Upper lobe of left lung (tissue), 6 donors: Measurements from ENCODE around the gene NAGLU. TPM values are rescaled to one million over a fixed set of nuclear protein-coding genes. Genes with fewer than 3 reads are reported as not detected.
A peak's percentile ranks its signal among the peaks of the same experiment; 100 is the strongest.

Source experiments
- ATAC-seq, 2 donors: fragments of 200-7000 bp; cut with Tn5 transposase; one replicate each; pipeline ENCODE4 v1.9.1; 2022; ENCODE audit warnings: mild to moderate bottlenecking in 2 of 2, moderate library complexity in 2 of 2; ENCODE audit not compliant: low FRiP score in 2 of 2
- DNase-seq, 2 donors: peaks; one replicate each; pipeline ENCODE4 v3.0.0-alpha.2; 2019 to 2020
- H3K27ac ChIP-seq, 4 donors: fragments of 200-600 bp; sonication (generic); one replicate each; pipeline ENCODE4 v1.5.1; 2016 to 2019
- H3K27me3 ChIP-seq, 4 donors: fragments of 200-600 bp; sonication (generic); one replicate each; pipeline ENCODE4 v1.5.1; 2017 to 2019
- H3K36me3 ChIP-seq, 4 donors: fragments of 200-600 bp; sonication (generic); one replicate each; pipeline ENCODE4 v1.5.1; 2016 to 2019
- H3K4me1 ChIP-seq, 4 donors: fragments of 200-600 bp; sonication (generic); one replicate each; pipeline ENCODE4 v1.5.1; 2018 to 2019
- H3K4me3 ChIP-seq, 4 donors: fragments of 200-600 bp; sonication (generic); one replicate each; pipeline ENCODE4 v1.5.1; 2017 to 2019; ENCODE audit warnings: mild to moderate bottlenecking in 2 of 4, moderate library complexity in 1 of 4
- H3K9me3 ChIP-seq, 4 donors: fragments of 200-600 bp; sonication (generic); one replicate each; pipeline ENCODE4 v1.5.1; 2018 to 2019
- EP300 ChIP-seq, 4 donors: sonication (generic); formaldehyde crosslinking; IDR thresholded peaks; one replicate each; pipeline ENCODE4 v1.5.1; 2017; ENCODE audit warnings: antibody characterized with exemption in 4 of 4, control low read depth in 2 of 4
- POLR2A ChIP-seq, 4 donors: fragments of 450-650 bp; IDR thresholded peaks; one replicate each; pipeline ENCODE4 v1.5.1; 2016 to 2017; ENCODE audit warnings: antibody characterized with exemption in 4 of 4, mild to moderate bottlenecking in 2 of 4
- POLR2AphosphoS5 ChIP-seq, 2 donors: sonication (generic); formaldehyde crosslinking; IDR thresholded peaks; one replicate each; pipeline ENCODE4 v1.5.1; 2017; ENCODE audit warnings: antibody characterized with exemption in 2 of 2
- WGBS, 2 donors: methylation state at CpG; one replicate each; pipeline ENCODE4 v1.1.5; 2017 to 2018; 5-methylcytosine and 5-hydroxymethylcytosine counted together
- total RNA-seq, 6 donors: library from RNA; depleted of rRNA in 4 of 6; stranded (reverse); fragments of >200 nt in 4 of 6; gene quantifications; one replicate each; pipeline versions ENCODE4 v1.1.0 to v1.2.1, GENCODE V29; 2016 to 2021
- TF ChIP-seq, protein P1 (sequence below), 6 experiments: fragments of 450-650 bp in 4 of 6; fragments of 200-600 bp in 2 of 6; sonication (generic) in 2 of 6; IDR thresholded peaks; one replicate each; pipeline ENCODE4 v1.5.1; 2016 to 2019; ENCODE audit warnings: antibody characterized with exemption in 6 of 6
- donor health status: DM: no; HTN: no; CAD: no; lungs with moderate emphysema.
- donor health status: DM: no; HTN: yes; CAD: no; lungs with severe emphysema.

The NAGLU gene
- total RNA-seq, 6 donors from 2014 or later, result 36.7 to 97.4 (median 68.4) TPM

GRCh38 chr17:42578282-42578869 lies 42.3 kb downstream of the NAGLU start:
- peak overlapping the region; percentile 85 to 91 (median 88) for H3K27ac ChIP-seq
- peak overlapping the region; percentile 27 to 71 (median 62) for H3K4me3 ChIP-seq
- ATAC-seq (peak; percentile 84 to 90), DNase-seq (peak in 1 of 2 donors; percentile 75)
- no peaks in the 10 kb centered on the region for H3K9me3 ChIP-seq
- 0 to 1% methylated on average over 19 to 20 of the region's 20 CpGs for WGBS, 2 donors
- peaks cover 16 to 23% (median 18%) of the 10 kb centered on the region in 4 donors for H3K4me1 ChIP-seq
- TF ChIP-seq, protein P1, sequence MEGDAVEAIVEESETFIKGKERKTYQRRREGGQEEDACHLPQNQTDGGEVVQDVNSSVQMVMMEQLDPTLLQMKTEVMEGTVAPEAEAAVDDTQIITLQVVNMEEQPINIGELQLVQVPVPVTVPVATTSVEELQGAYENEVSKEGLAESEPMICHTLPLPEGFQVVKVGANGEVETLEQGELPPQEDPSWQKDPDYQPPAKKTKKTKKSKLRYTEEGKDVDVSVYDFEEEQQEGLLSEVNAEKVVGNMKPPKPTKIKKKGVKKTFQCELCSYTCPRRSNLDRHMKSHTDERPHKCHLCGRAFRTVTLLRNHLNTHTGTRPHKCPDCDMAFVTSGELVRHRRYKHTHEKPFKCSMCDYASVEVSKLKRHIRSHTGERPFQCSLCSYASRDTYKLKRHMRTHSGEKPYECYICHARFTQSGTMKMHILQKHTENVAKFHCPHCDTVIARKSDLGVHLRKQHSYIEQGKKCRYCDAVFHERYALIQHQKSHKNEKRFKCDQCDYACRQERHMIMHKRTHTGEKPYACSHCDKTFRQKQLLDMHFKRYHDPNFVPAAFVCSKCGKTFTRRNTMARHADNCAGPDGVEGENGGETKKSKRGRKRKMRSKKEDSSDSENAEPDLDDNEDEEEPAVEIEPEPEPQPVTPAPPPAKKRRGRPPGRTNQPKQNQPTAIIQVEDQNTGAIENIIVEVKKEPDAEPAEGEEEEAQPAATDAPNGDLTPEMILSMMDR (IDR thresholded peaks at IDR 0.05), result peak; percentile 48 to 78 (median 68)
- no peak for TF ChIP-seq EP300 (IDR thresholded peaks at IDR 0.05)
- TF ChIP-seq POLR2A (IDR thresholded peaks at IDR 0.05), result no peak
- no peak for TF ChIP-seq POLR2AphosphoS5 (IDR thresholded peaks at IDR 0.05)
- H3K27me3 ChIP-seq, result no peaks in the 10 kb centered on the region
- peaks cover 31 to 62% (median 47%) of the 10 kb centered on the region in 4 donors for H3K36me3 ChIP-seq

DNA sequence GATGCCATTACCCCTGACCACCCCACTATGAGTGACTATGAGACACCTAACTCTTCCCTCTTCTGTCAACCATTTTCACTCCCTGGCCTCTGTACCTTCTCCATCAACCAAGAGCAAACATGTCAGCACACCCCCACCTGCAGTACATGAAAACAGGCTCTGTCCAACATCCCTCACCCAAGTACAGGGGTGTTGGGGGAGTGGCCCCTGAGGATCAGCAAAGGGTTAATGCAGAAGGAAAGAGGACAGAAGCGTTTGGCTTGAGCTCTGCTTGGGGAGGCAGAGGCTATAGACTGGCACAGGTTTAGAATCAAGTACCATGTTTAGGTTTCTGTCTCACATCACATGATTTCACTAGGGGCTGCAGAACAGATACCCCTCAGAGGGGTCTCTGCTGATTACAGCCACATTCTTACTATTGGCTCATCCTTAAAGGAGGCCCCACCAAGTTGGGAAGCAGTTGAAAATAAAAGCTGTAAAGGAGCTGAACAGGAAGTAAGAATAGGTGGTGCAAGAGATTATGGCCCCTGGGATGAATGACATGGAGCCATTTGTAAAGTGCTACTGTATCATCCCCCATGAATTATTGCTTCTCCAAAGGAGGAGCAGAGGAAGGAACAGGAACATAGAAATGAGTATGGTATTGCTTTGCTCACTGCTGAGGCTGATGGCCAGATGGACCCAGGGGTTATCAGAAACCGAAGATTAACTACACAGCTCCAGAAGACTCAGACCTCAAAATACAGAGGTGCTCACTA lies 43.9 kb downstream of the NAGLU start:
- Histone ChIP-seq H3K27ac (no peak overlapping the region), H3K36me3 (peaks cover 32 to 62% (median 48%) of the 10 kb centered on the region in 4 donors), H3K4me3 (no peak overlapping the region), H3K27me3 (no peaks in the 10 kb centered on the region), H3K4me1 (peaks cover 16 to 25% (median 21%) of the 10 kb centered on the region in 4 donors), H3K9me3 (no peaks in the 10 kb centered on the region)
- ATAC-seq (no peak), DNase-seq (no peak)
- no peak for TF ChIP-seq EP300 (IDR thresholded peaks at IDR 0.05)
- no peak for TF ChIP-seq POLR2A (IDR thresholded peaks at IDR 0.05)
- TF ChIP-seq, protein P1 (IDR thresholded peaks at IDR 0.05), result no peak
- TF ChIP-seq POLR2AphosphoS5 (IDR thresholded peaks at IDR 0.05), result no peak
- 46 to 52% methylated on average over 2 of the region's 2 CpGs for WGBS, 2 donors

DNA sequence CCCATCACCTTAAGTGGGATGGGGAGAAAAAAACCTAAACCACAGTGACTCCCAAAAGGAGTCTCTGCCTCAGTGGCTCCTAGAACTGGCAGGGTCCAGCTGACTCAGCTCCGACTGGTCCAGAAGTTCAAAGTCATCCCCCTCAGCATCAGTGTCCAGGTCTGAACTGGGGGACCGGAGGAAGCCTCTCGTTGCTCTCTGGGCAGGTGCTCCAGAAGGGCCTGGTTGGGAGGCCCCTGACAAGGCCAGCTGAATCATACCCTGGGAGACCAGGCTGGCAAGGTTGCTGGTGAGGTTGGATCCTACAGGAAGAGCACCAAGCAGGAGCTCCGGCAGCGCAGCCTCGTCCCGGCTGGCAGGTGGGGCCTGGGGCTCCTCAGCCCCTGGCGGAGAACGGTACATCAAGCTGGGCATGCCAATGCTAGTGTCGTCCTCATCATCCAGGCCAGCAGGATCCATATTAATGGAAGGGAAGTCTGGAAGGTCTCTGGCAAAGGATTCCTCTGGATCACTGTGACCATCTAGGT lies 45.8 kb downstream of the NAGLU start:
- WGBS, 2 donors, result 91% methylated on average over 10 of the region's 10 CpGs; no CpG with 5 or more reads in 1 of the 2 donors
- Histone ChIP-seq H3K27ac (no peak overlapping the region), H3K36me3 (peaks cover 35 to 75% (median 57%) of the 10 kb centered on the region in 4 donors), H3K27me3 (no peaks in the 10 kb centered on the region), H3K4me3 (no peak overlapping the region), H3K4me1 (peaks cover 23 to 32% (median 28%) of the 10 kb centered on the region in 4 donors), H3K9me3 (no peaks in the 10 kb centered on the region)
- no peak for ATAC-seq
- no peak for DNase-seq
- TF ChIP-seq POLR2AphosphoS5 (IDR thresholded peaks at IDR 0.05) (no peak), EP300 (IDR thresholded peaks at IDR 0.05) (no peak), POLR2A (IDR thresholded peaks at IDR 0.05) (no peak)
- TF ChIP-seq, protein P1 (IDR thresholded peaks at IDR 0.05), result no peak

GRCh38 chr17:42584880-42585279 lies 48.8 kb downstream of the NAGLU start:
- 85 to 87% methylated on average over 9 of the region's 9 CpGs for WGBS, 2 donors
- Histone ChIP-seq H3K9me3 (no peaks in the 10 kb centered on the region), H3K4me1 (peaks cover 11 to 16% (median 13%) of the 10 kb centered on the region in 4 donors), H3K4me3 (no peak overlapping the region), H3K27me3 (no peaks in the 10 kb centered on the region), H3K27ac (peak overlapping the region in 3 of 4 donors; percentile 38 to 52 (median 39)), H3K36me3 (peaks cover 47 to 96% (median 83%) of the 10 kb centered on the region in 4 donors)
- TF ChIP-seq POLR2A (IDR thresholded peaks at IDR 0.05), result no peak
- TF ChIP-seq, protein P1 (IDR thresholded peaks at IDR 0.05), result no peak
- TF ChIP-seq EP300 (IDR thresholded peaks at IDR 0.05), result no peak
- TF ChIP-seq POLR2AphosphoS5 (IDR thresholded peaks at IDR 0.05), result no peak
- ATAC-seq, result peak in 1 of 2 donors; percentile 65
- DNase-seq, result no peak
